Measurements from ENCODE around the gene COQ4.

- TF ChIP-seq, protein P1, sequence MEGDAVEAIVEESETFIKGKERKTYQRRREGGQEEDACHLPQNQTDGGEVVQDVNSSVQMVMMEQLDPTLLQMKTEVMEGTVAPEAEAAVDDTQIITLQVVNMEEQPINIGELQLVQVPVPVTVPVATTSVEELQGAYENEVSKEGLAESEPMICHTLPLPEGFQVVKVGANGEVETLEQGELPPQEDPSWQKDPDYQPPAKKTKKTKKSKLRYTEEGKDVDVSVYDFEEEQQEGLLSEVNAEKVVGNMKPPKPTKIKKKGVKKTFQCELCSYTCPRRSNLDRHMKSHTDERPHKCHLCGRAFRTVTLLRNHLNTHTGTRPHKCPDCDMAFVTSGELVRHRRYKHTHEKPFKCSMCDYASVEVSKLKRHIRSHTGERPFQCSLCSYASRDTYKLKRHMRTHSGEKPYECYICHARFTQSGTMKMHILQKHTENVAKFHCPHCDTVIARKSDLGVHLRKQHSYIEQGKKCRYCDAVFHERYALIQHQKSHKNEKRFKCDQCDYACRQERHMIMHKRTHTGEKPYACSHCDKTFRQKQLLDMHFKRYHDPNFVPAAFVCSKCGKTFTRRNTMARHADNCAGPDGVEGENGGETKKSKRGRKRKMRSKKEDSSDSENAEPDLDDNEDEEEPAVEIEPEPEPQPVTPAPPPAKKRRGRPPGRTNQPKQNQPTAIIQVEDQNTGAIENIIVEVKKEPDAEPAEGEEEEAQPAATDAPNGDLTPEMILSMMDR (IDR thresholded peaks at IDR 0.05), result no peak
- TF ChIP-seq POLR2A (IDR thresholded peaks at IDR 0.05), result no peak
- no peak for TF ChIP-seq POLR2AphosphoS5 (IDR thresholded peaks at IDR 0.05)
- no peak for TF ChIP-seq EP300 (IDR thresholded peaks at IDR 0.05; ENCODE audit: low read depth)
These were observed 18.3 kb upstream of the COQ4 start for GRCh38 chr9:128304136-128304970.
